ENCODE results near the gene ACAN.
A peak's percentile ranks its signal among the peaks of the same experiment; 100 is the strongest.

ACAN gene

DNA sequence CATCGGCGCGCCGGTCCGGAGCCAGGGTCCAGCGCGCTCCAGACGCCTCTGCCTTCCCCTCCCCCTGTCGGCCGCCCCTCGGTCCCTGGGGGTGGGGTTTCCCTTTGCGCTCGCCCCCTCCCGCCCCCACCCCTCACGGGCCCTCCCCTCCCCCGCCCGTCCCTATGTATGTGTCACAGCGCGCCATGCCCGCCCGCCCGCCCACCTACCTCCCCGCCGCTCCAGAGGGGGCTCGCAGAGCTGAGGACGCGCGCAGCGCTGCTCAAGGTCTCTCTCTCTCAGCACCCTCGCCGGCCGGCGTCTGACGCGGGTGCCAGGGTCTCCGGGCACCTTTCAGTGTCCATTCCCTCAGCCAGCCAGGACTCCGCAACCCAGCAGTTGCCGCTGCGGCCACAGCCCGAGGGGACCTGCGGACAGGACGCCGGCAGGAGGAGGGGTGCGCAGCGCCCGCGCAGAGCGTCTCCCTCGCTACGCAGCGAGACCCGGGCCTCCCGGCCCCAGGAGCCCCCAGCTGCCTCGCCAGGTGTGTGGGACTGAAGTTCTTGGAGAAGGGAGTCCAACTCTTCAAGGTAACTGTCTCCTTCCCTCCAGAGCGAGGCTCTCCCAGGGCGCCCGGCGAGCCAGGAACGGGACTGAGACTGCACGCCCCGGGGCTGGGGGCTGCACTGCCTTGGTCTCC is at the start of gene ACAN:
TSS of gene ACAN (plus strand) at position 196 of the 679 bp plus-strand sequence. CDS start 32,771 bp downstream, outside the sequence.
- TF ChIP-seq EZH2 (optimal IDR thresholded peaks at IDR 0.05; ENCODE audit: low read depth, low read length), result no peak
- TF ChIP-seq EZH2phosphoT487 (IDR thresholded peaks at IDR 0.05; ENCODE audit: low read length), result no peak
- TF ChIP-seq, protein P1, sequence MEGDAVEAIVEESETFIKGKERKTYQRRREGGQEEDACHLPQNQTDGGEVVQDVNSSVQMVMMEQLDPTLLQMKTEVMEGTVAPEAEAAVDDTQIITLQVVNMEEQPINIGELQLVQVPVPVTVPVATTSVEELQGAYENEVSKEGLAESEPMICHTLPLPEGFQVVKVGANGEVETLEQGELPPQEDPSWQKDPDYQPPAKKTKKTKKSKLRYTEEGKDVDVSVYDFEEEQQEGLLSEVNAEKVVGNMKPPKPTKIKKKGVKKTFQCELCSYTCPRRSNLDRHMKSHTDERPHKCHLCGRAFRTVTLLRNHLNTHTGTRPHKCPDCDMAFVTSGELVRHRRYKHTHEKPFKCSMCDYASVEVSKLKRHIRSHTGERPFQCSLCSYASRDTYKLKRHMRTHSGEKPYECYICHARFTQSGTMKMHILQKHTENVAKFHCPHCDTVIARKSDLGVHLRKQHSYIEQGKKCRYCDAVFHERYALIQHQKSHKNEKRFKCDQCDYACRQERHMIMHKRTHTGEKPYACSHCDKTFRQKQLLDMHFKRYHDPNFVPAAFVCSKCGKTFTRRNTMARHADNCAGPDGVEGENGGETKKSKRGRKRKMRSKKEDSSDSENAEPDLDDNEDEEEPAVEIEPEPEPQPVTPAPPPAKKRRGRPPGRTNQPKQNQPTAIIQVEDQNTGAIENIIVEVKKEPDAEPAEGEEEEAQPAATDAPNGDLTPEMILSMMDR (IDR thresholded peaks at IDR 0.05; ENCODE audit: low read length), result no peak
- Histone ChIP-seq H3K9me2 (replicated peaks; ENCODE audit: insufficient read depth, low read length) (no peaks in the 10 kb centered on the region), H3K27ac (ENCODE audit: low read length) (no peak within 1 kb of the TSS), H3K9ac (ENCODE audit: low read length) (no peak within 1 kb of the TSS), H3K36me3 (replicated peaks; ENCODE audit: insufficient read depth, low read length) (no peaks in the 10 kb centered on the region), H3K9me3 (replicated peaks; ENCODE audit: insufficient read depth, low read length) (no peaks in the 10 kb centered on the region), H3K4me1 (ENCODE audit: low read length) (no peaks in the 10 kb centered on the region), H2AFZ (ENCODE audit: low read length) (no peak within 1 kb of the TSS), H3K4me2 (ENCODE audit: low read depth, low read length) (no peak within 1 kb of the TSS; the same call in 1 of the 2 replicates), H3K27me3 (replicated peaks; ENCODE audit: insufficient read depth, low read length) (peaks cover 33% of the 10 kb centered on the region), H4K20me1 (ENCODE audit: insufficient read depth, low read length) (no peaks in the 10 kb centered on the region), H3F3A (ENCODE audit: insufficient read depth, low read length) (no peaks in the 10 kb centered on the region), H3K4me3 (ENCODE audit: low read length) (no peak within 1 kb of the TSS), H3K79me2 (ENCODE audit: low read length) (no peaks in the 10 kb centered on the region)
- no peak for DNase-seq

DNA sequence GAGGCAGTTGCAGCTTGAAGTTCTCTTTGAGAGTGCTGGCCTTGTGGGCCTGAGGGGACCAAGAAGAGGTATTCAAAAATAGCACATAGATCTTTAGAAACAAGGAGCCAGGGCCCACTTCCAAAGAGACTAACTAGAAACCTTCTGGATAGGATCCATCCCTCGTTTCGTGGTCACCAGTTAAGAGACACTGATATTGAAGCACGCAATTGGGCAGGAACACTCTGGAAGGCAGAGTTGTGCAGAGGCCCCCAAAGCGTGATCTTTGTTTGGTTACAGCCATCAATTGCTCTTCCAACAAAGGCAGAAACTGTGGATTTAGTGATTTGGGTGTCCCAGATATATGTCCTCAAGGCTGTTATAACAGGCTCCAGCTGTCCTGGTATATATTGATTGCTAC is 46.7 kb upstream of the ACAN start:
- H3K27me3 ChIP-seq (replicated peaks; ENCODE audit: insufficient read depth, low read length), result no peaks in the 10 kb centered on the region
- no peak overlapping the region for H2AFZ ChIP-seq (ENCODE audit: low read length)
- no peaks in the 10 kb centered on the region for H3K9me3 ChIP-seq (replicated peaks; ENCODE audit: insufficient read depth, low read length)
- H4K20me1 ChIP-seq (ENCODE audit: insufficient read depth, low read length), result no peaks in the 10 kb centered on the region
- TF ChIP-seq, protein P1 (IDR thresholded peaks at IDR 0.05; ENCODE audit: low read length), result no peak
- TF ChIP-seq EZH2 (optimal IDR thresholded peaks at IDR 0.05; ENCODE audit: low read depth, low read length) (no peak), EZH2phosphoT487 (IDR thresholded peaks at IDR 0.05; ENCODE audit: low read length) (no peak)
- 0 out of 2 replicates have a peak, but pooled peaks cover 4% of the 10 kb centered on the region for H3F3A ChIP-seq (ENCODE audit: insufficient read depth, low read length)
- H3K4me2 ChIP-seq (ENCODE audit: low read depth, low read length), result no peak overlapping the region
- H3K27ac ChIP-seq (ENCODE audit: low read length), result no peak overlapping the region
- H3K9ac ChIP-seq (ENCODE audit: low read length), result no peak overlapping the region
- no peaks in the 10 kb centered on the region for H3K9me2 ChIP-seq (replicated peaks; ENCODE audit: insufficient read depth, low read length)
- H3K4me3 ChIP-seq (ENCODE audit: low read length), result no peak overlapping the region
- H3K36me3 ChIP-seq (replicated peaks; ENCODE audit: insufficient read depth, low read length), result no peaks in the 10 kb centered on the region
- peaks cover 13% of the 10 kb centered on the region for H3K4me1 ChIP-seq (ENCODE audit: low read length)
- H3K79me2 ChIP-seq (ENCODE audit: low read length), result no peaks in the 10 kb centered on the region
- DNase-seq, result no peak

DNA sequence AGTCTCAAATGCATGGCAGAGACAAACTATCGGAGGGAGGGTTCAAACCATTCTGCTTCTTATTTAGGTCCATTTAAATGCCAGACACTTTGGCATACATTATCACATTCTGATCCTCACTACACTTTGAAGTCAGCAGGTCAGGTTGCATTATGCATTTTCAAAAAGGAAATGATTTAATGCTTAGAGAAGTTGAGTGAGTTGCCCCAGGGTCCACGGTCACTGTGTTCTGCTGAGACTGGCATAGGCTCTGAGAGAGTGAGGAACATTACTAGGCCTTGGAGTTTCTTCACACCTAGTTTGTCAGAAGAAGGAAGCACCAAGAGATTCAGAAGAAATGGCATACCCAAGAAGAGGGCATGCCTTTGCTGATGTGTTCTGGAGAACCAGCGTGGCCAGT is 46.3 kb upstream of the ACAN start:
- Histone ChIP-seq H2AFZ (ENCODE audit: low read length) (no peak overlapping the region), H3K9ac (ENCODE audit: low read length) (no peak overlapping the region), H3K79me2 (ENCODE audit: low read length) (no peaks in the 10 kb centered on the region), H3K9me2 (replicated peaks; ENCODE audit: insufficient read depth, low read length) (no peaks in the 10 kb centered on the region), H3K4me2 (ENCODE audit: low read depth, low read length) (no peak overlapping the region), H4K20me1 (ENCODE audit: insufficient read depth, low read length) (no peaks in the 10 kb centered on the region), H3K9me3 (replicated peaks; ENCODE audit: insufficient read depth, low read length) (no peaks in the 10 kb centered on the region), H3F3A (ENCODE audit: insufficient read depth, low read length) (0 out of 2 replicates have a peak, but pooled peaks cover 4% of the 10 kb centered on the region), H3K36me3 (replicated peaks; ENCODE audit: insufficient read depth, low read length) (no peaks in the 10 kb centered on the region), H3K4me3 (ENCODE audit: low read length) (no peak overlapping the region), H3K27me3 (replicated peaks; ENCODE audit: insufficient read depth, low read length) (no peaks in the 10 kb centered on the region), H3K4me1 (ENCODE audit: low read length) (peaks cover 13% of the 10 kb centered on the region), H3K27ac (ENCODE audit: low read length) (peak overlapping the region; percentile 12; the same call in 1 of the 2 replicates)
- peak; percentile 54 for DNase-seq
- TF ChIP-seq EZH2phosphoT487 (IDR thresholded peaks at IDR 0.05; ENCODE audit: low read length) (no peak), EZH2 (optimal IDR thresholded peaks at IDR 0.05; ENCODE audit: low read depth, low read length) (no peak)
- TF ChIP-seq, protein P1 (IDR thresholded peaks at IDR 0.05; ENCODE audit: low read length), result no peak

Data from MM.1S (cell line).